K562 (cell line): Measurements from ENCODE around the gene KATNAL2. TPM values are rescaled to one million over a fixed set of nuclear protein-coding genes. Genes with fewer than 3 reads are reported as not detected.

Experiments used
- ATAC-seq: fragments of 200-7000 bp; cut with Tn5 transposase; 3 replicates; pipeline ENCODE4 v1.9.1; 2020; ENCODE audit warnings: moderate library complexity
- BruUV-seq: library from RNA; stranded (reverse); fragments of 400-500 nt; replicated peaks from 2 replicates; lab custom pipeline; 2021; lab: Mats Ljungman, UMichigan
- CTCF ChIA-PET: fragments of 300-600 bp; formaldehyde crosslinking; extraction: SDS; loops from one replicate; lab custom pipeline; 2021; ENCODE audit warnings: low intra/inter-chr PET ratio; lab: Yijun Ruan, JAX
- POLR2A ChIA-PET: fragments of 300-600, 350-650 bp; sonication (Branson Sonifier 250); formaldehyde crosslinking; extraction: SDS; loops from one replicate; lab custom pipeline; 2021; ENCODE audit warnings: antibody characterized with exemption, inconsistent platforms; lab: Yijun Ruan, JAX
- DNase-seq, 4 experiments: peaks; one replicate each; pipeline versions ENCODE4 v3.0.0 to v3.0.0-alpha.2; 2011 to 2018; ENCODE audit warnings: low spot score in 3 of 4, mixed read lengths in 3 of 4; ENCODE audit errors: extremely low read depth in 1 of 4
- FAIRE-seq: peaks from 2 replicates; lab custom pipeline; 2011; peaks lifted over from hg19 to GRCh38; lab: Jason Lieb, UNC
- H2AFZ ChIP-seq: 2 replicates; pipeline ENCODE4 v1.6.0; 2011; ENCODE audit warnings: low read depth, low read length, control low read depth, inconsistent platforms
- H3K27ac ChIP-seq: fragments of 200-600 bp; 3 replicates; pipeline ENCODE4 v1.8.0; 2011; ENCODE audit warnings: low read depth, mild to moderate bottlenecking, control low read depth, inconsistent platforms, low read length, moderate library complexity, mixed read lengths; ENCODE audit errors: extremely low read depth
- H3K27me3 ChIP-seq, 2 experiments: fragments of 300-600 bp in 1 of 2; 2 replicates in 1 of 2; 3 replicates in 1 of 2; pipeline versions ENCODE4 v1.6.0 to v1.8.0; 2011; ENCODE audit warnings: inconsistent platforms in 2 of 2, low read length in 2 of 2, mild to moderate bottlenecking in 1 of 2, mixed read lengths in 1 of 2, moderate library complexity in 1 of 2; ENCODE audit not compliant: control insufficient read depth in 2 of 2, insufficient read depth in 2 of 2
- H3K36me3 ChIP-seq: fragments of 300-600 bp; 3 replicates; pipeline ENCODE4 v1.8.0; 2011; ENCODE audit warnings: mild to moderate bottlenecking, low read length, inconsistent platforms; ENCODE audit not compliant: control insufficient read depth, insufficient read depth
- H3K4me1 ChIP-seq, 2 experiments: fragments of 200-600 bp in 1 of 2; replicated peaks in 1 of 2; 2 replicates in 1 of 2; 3 replicates in 1 of 2; pipeline versions ENCODE4 v1.5.1 to v1.8.0; 2011; ENCODE audit warnings: inconsistent platforms in 2 of 2, low read length in 2 of 2, mild to moderate bottlenecking in 1 of 2, mixed read lengths in 1 of 2, moderate library complexity in 1 of 2; ENCODE audit not compliant: control insufficient read depth in 2 of 2, insufficient read depth in 2 of 2
- H3K4me2 ChIP-seq: 2 replicates; pipeline ENCODE4 v1.6.1; 2011; ENCODE audit warnings: low read length, control low read depth, inconsistent platforms, mixed read lengths; ENCODE audit not compliant: insufficient read depth
- H3K4me3 ChIP-seq: fragments of 200-600 bp; sonication (generic), shearing (Covaris generic); 2 replicates; pipeline ENCODE4 v1.5.1; 2016; ENCODE audit warnings: control low read depth, inconsistent platforms
- H3K79me2 ChIP-seq: fragments of 200-600 bp; 3 replicates; pipeline ENCODE4 v1.8.0; 2011; ENCODE audit warnings: low read length, inconsistent platforms; ENCODE audit not compliant: control insufficient read depth, insufficient read depth
- H3K9ac ChIP-seq, 2 experiments: 2 replicates each; pipeline versions ENCODE4 v1.6.0 to v1.6.1; 2011; ENCODE audit warnings: low read depth in 2 of 2, low read length in 2 of 2, control low read depth in 1 of 2, inconsistent platforms in 1 of 2, mild to moderate bottlenecking in 1 of 2, mixed read lengths in 1 of 2; ENCODE audit not compliant: insufficient read depth in 1 of 2
- H3K9me1 ChIP-seq: one replicate; pipeline ENCODE4 v1.6.0; 2011; ENCODE audit warnings: inconsistent platforms, mild to moderate bottlenecking, low read length, moderate library complexity; ENCODE audit not compliant: control insufficient read depth, insufficient read depth
- H3K9me3 ChIP-seq: replicated peaks from 2 replicates; pipeline ENCODE4 v1.5.1; 2011; ENCODE audit warnings: low read depth, low read length, inconsistent platforms; ENCODE audit not compliant: control insufficient read depth, insufficient read depth
- H4K20me1 ChIP-seq: replicated peaks from 2 replicates; pipeline ENCODE4 v1.6.1; 2011; ENCODE audit warnings: low read length, inconsistent platforms, mixed read lengths; ENCODE audit not compliant: control insufficient read depth, insufficient read depth
- GTF2A2 ChIP-seq: IDR thresholded peaks from 2 replicates; pipeline ENCODE4 v1.6.1; 2016; ENCODE audit warnings: mild to moderate bottlenecking, missing genetic modification characterization, missing compliant biosample characterization
- RBBP5 ChIP-seq: fragments of 200-600 bp; sonication (generic); IDR thresholded peaks from 2 replicates; pipeline ENCODE4 v1.6.1; 2012; ENCODE audit warnings: borderline replicate concordance, mild to moderate bottlenecking, low read length, control low read depth, inconsistent platforms; ENCODE audit not compliant: insufficient read depth, poor library complexity, severe bottlenecking
- RHOXF2B ChIP-seq: fragments of 250-450 bp; sonication (Bioruptor Pico); conservative IDR thresholded peaks from 2 replicates; pipeline ENCODE4 v1.5.1; 2021
- TGIF2 ChIP-seq: sonication (generic); formaldehyde crosslinking; IDR thresholded peaks from 2 replicates; pipeline ENCODE4 v1.8.1; 2022; ENCODE audit warnings: mild to moderate bottlenecking, missing genetic modification reagents, moderate library complexity
- ZBTB8A ChIP-seq: fragments of 450-650 bp; IDR thresholded peaks from 2 replicates; pipeline ENCODE4 v1.6.1; 2018; ENCODE audit warnings: mild to moderate bottlenecking, moderate library complexity; ENCODE audit not compliant: partially characterized antibody
- ZFP1 ChIP-seq: fragments of 450-650 bp; formaldehyde crosslinking; IDR thresholded peaks from 2 replicates; pipeline ENCODE4 v1.4.0; 2020; ENCODE audit warnings: mild to moderate bottlenecking, mixed read lengths
- ZNF436 ChIP-seq: fragments of 250-450, 450-650 bp; sonication (Bioruptor Pico); formaldehyde crosslinking; IDR thresholded peaks from 2 replicates; pipeline ENCODE4 v1.7.0; 2020; ENCODE audit warnings: mild to moderate bottlenecking
- ZNF511 ChIP-seq: sonication (generic); formaldehyde crosslinking; IDR thresholded peaks from 2 replicates; pipeline ENCODE4 v1.8.0; 2022; ENCODE audit warnings: mild to moderate bottlenecking, missing genetic modification reagents
- WGBS: fragments of 100-300 bp; shearing (Covaris generic); methylation state at CpG from one replicate; pipeline ENCODE4 v1.1.6; 2016; ENCODE audit warnings: low coverage, mixed read lengths; ENCODE audit not compliant: insufficient coverage; ENCODE audit errors: missing lambda C conversion rate; 5-methylcytosine and 5-hydroxymethylcytosine counted together
- in situ Hi-C: fragments of 300-500 bp; cut with MboI; formaldehyde crosslinking; loops from 4 replicates; pipeline ENCODE4 v1.15.0; 2018; ENCODE audit warnings: inconsistent platforms, mixed read lengths
- intact Hi-C: fragments of 100-400 bp; cut with micrococcal nuclease; formaldehyde crosslinking; loops from 2 replicates; pipeline ENCODE4 v1.14.2; 2022
- polyA plus RNA-seq, 8 experiments: library from polyadenylated mRNA; depleted of rRNA in 4 of 8; stranded (reverse) in 5 of 8; unstranded in 3 of 8; fragments of >200 nt; fragmentation: Nextera tagmentation in 2 of 8; fragmentation: Illumina TruSeq in 1 of 8; extraction: Ambion mirVana in 2 of 8; extraction: Trizol in 1 of 8; gene quantifications; 2 replicates each; pipeline versions ENCODE4 v1.2.1 to v1.2.3, GENCODE V29; 2011 to 2014; ENCODE audit warnings: inconsistent platforms in 1 of 8, missing spikeins in 1 of 8
- total RNA-seq, 7 experiments: library from RNA; depleted of rRNA in 6 of 7; stranded (reverse); fragments of >200 nt in 6 of 7; fragmentation: Illumina TruSeq in 2 of 7; extraction: Trizol in 2 of 7; gene quantifications; 2 replicates each; pipeline versions ENCODE4 v1.2.1 to v1.2.3, GENCODE V29; 2011 to 2021; ENCODE audit warnings: low replicate concordance in 1 of 7
- TF ChIP-seq, protein P1 (sequence below): sonication (generic); formaldehyde crosslinking; IDR thresholded peaks from 2 replicates; pipeline ENCODE4 v1.8.1; 2023; ENCODE audit warnings: mild to moderate bottlenecking, missing genetic modification reagents
- TF ChIP-seq, protein P2 (sequence below): fragments of 200-800 bp; sonication (Bioruptor generic); IDR thresholded peaks from 2 replicates; pipeline ENCODE4 v1.6.1; 2016; ENCODE audit warnings: missing genetic modification characterization, missing compliant biosample characterization
- TF ChIP-seq, protein P3 (sequence below): fragments of 450-650 bp; IDR thresholded peaks from 2 replicates; pipeline ENCODE4 v1.7.0; 2016; ENCODE audit warnings: borderline replicate concordance

The KATNAL2 gene
- total and polyA plus RNA-seq, 9 of the 15 experiments (the other 6 are each of a cell fraction or from before 2014, with no cell fraction given) = 0.08 to 1.2 (median 0.48) TPM

DNA sequence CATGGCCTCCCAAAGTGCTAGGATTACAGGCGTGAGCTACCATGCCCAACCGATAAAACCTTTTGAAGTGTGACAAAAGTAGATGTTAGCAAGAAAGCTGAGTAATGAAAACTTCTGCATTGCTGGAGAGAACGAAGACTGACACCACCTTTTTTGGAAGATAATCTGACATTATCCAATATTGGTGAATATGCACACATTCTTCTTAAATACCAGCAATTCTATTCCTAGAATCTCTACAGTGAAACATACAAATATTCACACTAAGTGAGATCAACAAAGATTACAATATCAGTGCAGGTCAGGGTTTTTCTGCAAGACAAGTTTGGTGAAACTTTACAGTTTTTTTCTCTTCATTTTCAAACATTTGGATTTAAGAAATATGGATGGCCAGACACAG lies 7.9 kb upstream of the KATNAL2 start:
- Histone ChIP-seq H3K4me3 (no peak overlapping the region), H3K27me3 (no peaks in the 10 kb centered on the region), H3K9ac (no peak overlapping the region), H3K9me1 (no peaks in the 10 kb centered on the region), H3K27ac (no peak overlapping the region), H4K20me1 (0 out of 2 replicates have a peak, but pooled peaks cover 4% of the 10 kb centered on the region), H3K9me3 (no peaks in the 10 kb centered on the region), H2AFZ (no peak overlapping the region), H3K36me3 (no peaks in the 10 kb centered on the region), H3K4me2 (no peak overlapping the region), H3K79me2 (peaks cover 86% of the 10 kb centered on the region), H3K4me1 (peaks cover 0 to 7% of the 10 kb centered on the region in 2 experiments; a peak in 2 of 5 replicates)
- intact Hi-C loops = no loop called here
- in situ Hi-C loops = no loop called here
- no peak for FAIRE-seq
- BruUV-seq = no TSS peak
- no peak for DNase-seq
- WGBS = 44% methylated on average over 3 of the region's 3 CpGs
- TF ChIP-seq GTF2A2 = no peak
- no peak for TF ChIP-seq ZFP1
- TF ChIP-seq ZNF511 (CRISPR knock-in tag) = no peak
- TF ChIP-seq, protein P1, sequence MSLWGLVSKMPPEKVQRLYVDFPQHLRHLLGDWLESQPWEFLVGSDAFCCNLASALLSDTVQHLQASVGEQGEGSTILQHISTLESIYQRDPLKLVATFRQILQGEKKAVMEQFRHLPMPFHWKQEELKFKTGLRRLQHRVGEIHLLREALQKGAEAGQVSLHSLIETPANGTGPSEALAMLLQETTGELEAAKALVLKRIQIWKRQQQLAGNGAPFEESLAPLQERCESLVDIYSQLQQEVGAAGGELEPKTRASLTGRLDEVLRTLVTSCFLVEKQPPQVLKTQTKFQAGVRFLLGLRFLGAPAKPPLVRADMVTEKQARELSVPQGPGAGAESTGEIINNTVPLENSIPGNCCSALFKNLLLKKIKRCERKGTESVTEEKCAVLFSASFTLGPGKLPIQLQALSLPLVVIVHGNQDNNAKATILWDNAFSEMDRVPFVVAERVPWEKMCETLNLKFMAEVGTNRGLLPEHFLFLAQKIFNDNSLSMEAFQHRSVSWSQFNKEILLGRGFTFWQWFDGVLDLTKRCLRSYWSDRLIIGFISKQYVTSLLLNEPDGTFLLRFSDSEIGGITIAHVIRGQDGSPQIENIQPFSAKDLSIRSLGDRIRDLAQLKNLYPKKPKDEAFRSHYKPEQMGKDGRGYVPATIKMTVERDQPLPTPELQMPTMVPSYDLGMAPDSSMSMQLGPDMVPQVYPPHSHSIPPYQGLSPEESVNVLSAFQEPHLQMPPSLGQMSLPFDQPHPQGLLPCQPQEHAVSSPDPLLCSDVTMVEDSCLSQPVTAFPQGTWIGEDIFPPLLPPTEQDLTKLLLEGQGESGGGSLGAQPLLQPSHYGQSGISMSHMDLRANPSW (CRISPR knock-in tag) = no peak
- no peak for TF ChIP-seq ZNF436
- TF ChIP-seq, protein P2, sequence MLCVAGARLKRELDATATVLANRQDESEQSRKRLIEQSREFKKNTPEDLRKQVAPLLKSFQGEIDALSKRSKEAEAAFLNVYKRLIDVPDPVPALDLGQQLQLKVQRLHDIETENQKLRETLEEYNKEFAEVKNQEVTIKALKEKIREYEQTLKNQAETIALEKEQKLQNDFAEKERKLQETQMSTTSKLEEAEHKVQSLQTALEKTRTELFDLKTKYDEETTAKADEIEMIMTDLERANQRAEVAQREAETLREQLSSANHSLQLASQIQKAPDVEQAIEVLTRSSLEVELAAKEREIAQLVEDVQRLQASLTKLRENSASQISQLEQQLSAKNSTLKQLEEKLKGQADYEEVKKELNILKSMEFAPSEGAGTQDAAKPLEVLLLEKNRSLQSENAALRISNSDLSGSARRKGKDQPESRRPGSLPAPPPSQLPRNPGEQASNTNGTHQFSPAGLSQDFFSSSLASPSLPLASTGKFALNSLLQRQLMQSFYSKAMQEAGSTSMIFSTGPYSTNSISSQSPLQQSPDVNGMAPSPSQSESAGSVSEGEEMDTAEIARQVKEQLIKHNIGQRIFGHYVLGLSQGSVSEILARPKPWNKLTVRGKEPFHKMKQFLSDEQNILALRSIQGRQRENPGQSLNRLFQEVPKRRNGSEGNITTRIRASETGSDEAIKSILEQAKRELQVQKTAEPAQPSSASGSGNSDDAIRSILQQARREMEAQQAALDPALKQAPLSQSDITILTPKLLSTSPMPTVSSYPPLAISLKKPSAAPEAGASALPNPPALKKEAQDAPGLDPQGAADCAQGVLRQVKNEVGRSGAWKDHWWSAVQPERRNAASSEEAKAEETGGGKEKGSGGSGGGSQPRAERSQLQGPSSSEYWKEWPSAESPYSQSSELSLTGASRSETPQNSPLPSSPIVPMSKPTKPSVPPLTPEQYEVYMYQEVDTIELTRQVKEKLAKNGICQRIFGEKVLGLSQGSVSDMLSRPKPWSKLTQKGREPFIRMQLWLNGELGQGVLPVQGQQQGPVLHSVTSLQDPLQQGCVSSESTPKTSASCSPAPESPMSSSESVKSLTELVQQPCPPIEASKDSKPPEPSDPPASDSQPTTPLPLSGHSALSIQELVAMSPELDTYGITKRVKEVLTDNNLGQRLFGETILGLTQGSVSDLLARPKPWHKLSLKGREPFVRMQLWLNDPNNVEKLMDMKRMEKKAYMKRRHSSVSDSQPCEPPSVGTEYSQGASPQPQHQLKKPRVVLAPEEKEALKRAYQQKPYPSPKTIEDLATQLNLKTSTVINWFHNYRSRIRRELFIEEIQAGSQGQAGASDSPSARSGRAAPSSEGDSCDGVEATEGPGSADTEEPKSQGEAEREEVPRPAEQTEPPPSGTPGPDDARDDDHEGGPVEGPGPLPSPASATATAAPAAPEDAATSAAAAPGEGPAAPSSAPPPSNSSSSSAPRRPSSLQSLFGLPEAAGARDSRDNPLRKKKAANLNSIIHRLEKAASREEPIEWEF (CRISPR knock-in tag) = no peak
- no peak for TF ChIP-seq RHOXF2B (CRISPR knock-in tag)
- no peak for TF ChIP-seq ZBTB8A
- TF ChIP-seq, protein P3, sequence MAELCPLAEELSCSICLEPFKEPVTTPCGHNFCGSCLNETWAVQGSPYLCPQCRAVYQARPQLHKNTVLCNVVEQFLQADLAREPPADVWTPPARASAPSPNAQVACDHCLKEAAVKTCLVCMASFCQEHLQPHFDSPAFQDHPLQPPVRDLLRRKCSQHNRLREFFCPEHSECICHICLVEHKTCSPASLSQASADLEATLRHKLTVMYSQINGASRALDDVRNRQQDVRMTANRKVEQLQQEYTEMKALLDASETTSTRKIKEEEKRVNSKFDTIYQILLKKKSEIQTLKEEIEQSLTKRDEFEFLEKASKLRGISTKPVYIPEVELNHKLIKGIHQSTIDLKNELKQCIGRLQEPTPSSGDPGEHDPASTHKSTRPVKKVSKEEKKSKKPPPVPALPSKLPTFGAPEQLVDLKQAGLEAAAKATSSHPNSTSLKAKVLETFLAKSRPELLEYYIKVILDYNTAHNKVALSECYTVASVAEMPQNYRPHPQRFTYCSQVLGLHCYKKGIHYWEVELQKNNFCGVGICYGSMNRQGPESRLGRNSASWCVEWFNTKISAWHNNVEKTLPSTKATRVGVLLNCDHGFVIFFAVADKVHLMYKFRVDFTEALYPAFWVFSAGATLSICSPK = no peak
- no peak for TF ChIP-seq TGIF2 (CRISPR knock-in tag)
- TF ChIP-seq RBBP5 = no peak
- ChIA-PET CTCF (no interaction called here), POLR2A (no interaction called here)
- no peak for ATAC-seq
